NCI-H128 (cell line): Measurements from ENCODE around the gene C1QTNF8.

Experiments
- DNase-seq: peaks from one replicate; lab custom pipeline; 2025; ENCODE audit not compliant: unreplicated experiment; lab: John Stamatoyannopoulos, UW

The C1QTNF8 gene

DNA sequence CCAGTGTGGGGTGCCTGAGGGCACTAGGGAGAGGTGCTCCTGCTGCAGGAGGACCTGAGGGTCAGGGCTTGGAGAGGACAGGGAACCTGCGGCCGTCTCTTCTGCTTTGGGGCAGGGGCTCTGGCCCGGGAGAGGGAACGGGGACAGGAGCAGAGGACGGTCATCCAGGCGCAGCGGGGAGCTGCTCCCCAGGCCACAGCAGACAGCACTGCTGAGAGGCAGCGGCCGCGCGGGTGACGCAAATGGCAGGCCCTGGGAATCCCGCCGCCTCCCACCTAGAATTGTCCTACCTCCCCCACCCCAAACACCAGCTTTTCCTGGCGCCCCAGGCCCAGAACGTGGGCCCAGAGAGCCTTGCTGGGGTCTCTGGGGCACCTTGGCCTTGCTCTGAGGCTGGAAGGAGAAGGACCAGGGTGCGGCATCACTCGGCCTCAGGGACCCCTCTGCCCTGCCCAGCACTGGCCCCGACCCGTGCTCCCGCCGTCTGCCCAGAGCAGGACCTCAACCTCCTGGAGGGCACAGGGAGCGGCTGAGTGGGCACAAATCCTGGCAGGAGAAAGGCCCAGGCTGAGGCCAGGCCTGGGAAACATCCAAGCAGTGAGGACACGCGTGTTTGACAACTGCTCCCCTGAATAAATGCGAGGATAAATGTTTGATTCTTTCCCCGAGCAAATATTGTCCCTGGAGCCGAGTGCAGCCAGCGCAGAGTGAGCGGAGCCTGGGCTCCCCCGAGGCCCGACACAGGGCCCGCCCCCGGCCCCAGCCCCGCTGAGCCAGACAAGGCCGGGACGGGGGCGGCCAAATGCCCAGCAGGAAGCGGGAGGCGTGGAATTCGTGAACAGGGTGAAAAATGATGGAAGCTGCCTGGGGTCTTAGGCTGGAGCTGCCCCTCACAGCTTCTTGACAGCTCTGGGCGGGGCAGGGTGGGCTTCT, 15.0 kb downstream of the C1QTNF8 start:
- DNase-seq = no peak

DNA sequence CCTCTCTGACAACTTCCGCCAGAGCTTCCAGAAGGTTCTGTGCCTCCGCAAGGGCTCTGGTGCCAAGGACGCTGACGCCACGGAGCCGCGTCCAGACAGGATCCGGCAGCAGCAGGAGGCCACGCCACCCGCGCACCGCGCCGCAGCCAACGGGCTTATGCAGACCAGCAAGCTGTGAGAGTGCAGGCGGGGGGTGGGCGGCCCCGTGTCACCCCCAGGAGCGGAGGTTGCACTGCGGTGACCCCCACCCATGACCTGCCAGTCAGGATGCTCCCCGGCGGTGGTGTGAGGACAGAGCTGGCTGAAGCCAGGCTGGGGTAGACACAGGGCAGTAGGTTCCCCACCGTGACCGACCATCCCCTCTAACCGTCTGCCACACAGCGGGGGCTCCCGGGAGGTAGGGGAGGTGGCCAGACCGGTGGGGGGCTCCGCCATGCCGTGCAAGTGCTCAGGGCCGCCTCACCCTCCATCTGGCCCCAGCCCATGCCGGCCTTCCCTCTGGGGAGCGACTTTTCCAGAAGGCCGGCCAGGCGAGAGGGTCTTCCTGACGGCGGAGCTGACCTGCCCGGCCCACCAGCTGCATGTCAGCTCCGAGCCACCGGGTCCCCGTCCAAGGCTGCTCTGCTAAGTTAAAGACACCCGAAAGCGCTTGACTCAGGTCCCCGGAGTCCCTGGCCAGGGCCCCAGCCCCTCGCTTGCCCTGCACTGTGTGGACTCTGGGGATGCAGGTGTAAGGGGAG, 16.1 kb downstream of the C1QTNF8 start:
- DNase-seq = no peak

- DNase-seq = no peak
Observed at GRCh38 chr16:1079341-1079740, 16.7 kb downstream of the C1QTNF8 start.

DNA sequence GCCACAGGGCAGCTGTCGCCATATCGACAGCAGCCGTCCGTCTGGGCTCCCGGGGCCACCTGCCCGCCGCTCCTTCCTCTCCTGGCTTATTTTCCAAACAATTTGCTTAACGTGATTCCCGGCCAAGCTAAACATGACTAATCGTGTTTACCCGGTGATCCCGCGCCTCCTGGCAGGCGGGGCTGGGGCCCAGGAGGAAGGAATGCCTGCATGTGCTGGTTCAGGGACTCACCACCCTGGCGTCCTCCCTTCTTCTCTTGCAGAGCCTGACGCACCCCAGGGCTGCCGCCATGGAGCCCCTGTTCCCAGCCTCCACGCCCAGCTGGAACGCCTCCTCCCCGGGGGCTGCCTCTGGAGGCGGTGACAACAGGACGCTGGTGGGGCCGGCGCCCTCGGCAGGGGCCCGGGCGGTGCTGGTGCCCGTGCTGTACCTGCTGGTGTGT, 17.4 kb downstream of the C1QTNF8 start:
- DNase-seq = no peak

DNA sequence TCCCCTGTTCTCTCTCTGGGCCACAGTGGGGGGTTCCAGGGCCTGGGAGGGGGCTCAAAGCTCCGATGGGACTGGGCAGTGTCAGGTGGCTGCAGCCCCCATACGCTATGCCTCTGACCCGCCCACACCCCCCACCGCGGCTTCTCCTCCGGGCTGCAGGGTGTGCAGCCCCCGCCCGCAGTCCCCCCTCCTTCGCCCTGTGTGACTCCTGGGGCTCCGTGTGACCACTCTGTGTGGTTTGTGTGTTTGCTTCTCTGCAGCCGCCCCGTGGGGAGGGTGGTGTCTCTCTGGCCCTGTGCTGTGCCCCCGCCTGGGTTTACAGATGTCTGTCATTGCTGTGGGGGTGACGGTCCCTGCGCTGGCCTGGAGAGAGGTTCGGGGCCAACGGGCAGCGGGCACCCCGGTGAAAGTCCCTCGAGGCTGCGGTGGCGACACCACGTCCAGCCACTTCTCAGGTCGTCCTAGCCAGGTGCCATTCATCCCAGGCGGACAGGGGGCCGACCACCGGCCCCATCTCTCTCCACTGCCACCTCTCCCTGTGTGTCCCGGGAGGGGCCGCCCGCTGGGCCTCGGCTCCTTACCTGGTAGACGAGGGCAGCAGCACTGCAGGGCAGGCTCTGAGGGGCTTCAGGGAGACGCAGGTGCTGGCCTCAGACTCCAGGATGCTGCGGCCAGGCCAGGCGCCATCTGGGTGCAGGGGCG, 18.0 kb downstream of the C1QTNF8 start:
- no peak for DNase-seq

DNA sequence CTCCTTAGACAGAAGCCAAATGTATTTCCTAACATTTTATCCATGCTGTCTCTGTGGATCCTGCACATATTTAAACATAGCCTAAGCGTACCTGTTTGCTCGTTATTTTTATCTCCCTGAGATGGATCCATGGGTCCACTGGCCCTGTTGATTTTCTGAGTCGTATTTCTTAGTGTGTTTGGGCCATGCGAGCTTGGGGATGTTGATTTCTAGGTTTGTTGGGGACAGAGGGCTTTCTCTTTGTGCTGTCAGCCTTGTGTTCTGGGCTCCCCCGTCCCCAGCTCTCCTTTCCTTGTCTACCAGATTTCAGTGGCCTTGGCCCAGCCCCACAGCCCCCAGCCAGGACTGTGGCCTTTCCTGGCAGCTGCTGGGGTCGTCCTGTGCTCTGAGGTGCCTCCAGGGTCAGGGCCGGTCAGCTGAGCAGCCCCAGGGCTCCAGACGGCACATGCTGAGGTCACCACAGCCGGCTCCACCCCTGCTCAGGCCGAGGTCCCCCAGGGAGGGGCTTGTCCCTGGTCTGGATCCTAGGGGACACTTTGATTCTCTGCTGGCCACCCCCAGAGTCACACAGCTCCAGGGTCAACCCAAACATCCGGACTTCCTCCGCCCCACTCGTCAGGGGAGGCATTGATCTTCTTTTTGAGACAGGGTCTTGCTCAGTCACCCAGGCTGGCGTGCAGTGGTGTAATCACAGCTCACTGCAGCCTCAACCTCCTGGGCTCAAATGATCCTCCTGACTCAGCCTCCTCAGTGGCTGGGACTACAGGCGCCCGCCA, 19.1 kb downstream of the C1QTNF8 start:
- DNase-seq = no peak

- DNase-seq = no peak
Observed at GRCh38 chr16:1075546-1075945, 20.5 kb downstream of the C1QTNF8 start.

DNA sequence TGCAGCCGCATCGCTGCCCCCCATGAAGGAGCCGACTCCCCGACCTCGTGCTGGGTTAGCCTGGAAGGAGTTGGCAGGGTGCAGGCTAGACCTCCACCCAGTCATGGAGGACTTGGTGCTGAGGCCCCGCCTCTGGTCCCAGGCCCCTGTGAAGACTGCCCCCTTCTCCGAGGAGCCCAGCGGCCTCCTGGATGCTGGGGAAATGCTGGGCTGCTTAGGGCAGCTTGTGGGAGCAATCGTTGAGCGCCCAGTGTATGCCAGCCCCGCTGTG, 21.7 kb downstream of the C1QTNF8 start:
- DNase-seq = no peak

DNA sequence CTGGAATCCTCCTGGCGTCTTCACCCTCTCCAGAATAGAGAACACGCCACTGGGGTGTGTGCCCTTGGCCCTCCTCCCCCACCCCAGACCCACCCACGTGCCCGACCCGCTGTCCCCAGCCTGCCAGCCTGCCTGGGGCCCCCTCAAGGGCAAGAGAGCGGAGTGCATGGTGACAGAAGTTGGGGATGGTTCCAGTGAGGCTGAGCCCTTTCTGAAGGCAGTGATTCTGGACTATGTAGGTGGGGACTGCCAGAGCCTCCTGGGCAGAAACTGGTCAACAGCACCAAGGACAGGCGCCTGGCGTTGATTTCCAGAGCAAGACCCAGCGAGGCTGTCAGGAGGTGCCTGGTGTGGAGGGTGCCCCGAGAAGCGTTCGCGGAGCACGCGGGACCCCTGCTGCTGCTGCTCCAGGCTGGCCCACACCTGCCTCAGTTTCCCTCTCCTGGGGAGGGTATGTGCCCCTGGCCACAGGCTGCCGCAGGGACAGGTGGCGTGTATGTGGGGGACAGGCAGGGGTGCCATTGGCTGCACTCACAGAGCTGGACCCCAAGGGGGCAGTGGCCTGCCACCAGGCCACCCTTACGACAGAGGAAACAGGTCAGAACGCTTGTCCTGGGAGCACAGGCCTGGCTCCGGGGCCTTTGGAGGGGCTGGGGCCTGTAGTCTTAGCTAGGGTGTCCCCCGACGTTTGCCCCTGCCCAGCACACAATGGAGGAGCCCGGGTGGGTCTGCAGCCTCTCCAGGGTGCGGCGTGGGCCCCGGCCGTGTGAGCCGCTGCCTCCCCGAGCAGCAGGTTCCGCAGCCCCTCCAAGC, 22.3 kb downstream of the C1QTNF8 start:
- no peak for DNase-seq

DNA sequence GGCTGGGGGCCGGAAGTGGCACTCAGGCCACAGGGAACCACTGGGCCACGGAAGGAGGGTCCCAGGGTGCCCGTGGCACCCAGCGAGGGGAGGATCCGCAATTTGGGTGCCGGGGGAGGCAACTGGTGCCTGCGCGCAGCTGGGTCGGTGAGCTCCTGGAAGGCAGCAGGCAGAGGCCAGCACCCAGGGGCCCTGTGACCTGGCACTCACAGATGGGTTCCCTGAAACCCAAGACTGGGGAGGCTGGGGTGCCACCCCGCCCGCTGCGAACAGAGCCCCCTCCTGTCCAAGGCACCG, 22.8 kb downstream of the C1QTNF8 start:
- no peak for DNase-seq

DNA sequence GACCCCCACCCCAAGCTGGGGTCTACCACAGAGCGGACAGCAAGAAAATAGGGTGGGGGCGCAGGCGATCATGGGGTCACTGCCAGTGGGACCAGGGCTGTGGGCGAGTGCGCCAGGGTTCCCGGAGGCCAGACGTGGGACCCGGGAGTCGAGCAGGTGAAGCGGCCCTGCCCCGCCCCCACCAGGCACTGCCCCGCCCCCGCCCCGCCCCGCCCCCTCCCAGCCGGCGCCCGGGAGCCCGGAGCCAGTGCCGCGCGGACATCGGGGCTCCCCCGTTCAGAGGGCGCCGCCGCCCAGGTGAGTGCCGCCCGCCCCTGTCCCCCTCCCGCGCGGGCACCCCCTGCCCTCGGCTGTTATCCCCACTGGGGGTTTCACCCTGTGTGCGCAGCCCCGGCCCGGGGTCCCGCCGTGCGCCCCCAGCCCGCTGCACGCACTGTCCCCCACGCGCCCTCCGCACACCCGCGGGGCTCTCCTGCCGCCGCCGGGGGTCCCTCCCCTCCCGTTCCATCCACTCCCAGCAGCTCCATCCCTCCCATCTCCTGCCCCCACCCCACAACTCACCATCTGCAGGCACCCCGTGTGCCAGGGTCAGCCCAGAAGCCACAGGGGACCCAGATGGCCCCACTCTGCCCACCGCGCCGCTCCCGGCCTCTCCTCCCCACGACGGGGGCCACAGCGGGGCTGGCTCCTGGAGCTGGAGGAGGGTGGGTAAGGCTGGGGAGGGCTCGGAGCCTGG, 23.4 kb downstream of the C1QTNF8 start, which contains the start of gene SSTR5:
Gene SSTR5 (plus strand): TSS at position 222 of the 736 bp plus-strand sequence. CDS start 6,122 bp downstream, outside the sequence.
- no peak for DNase-seq

- no peak for DNase-seq
Observed at GRCh38 chr16:1071561-1072225, 24.4 kb downstream of the C1QTNF8 start.

GRCh38 chr16:1070864-1071408, 25.1 kb downstream of the C1QTNF8 start:
- DNase-seq = no peak

DNA sequence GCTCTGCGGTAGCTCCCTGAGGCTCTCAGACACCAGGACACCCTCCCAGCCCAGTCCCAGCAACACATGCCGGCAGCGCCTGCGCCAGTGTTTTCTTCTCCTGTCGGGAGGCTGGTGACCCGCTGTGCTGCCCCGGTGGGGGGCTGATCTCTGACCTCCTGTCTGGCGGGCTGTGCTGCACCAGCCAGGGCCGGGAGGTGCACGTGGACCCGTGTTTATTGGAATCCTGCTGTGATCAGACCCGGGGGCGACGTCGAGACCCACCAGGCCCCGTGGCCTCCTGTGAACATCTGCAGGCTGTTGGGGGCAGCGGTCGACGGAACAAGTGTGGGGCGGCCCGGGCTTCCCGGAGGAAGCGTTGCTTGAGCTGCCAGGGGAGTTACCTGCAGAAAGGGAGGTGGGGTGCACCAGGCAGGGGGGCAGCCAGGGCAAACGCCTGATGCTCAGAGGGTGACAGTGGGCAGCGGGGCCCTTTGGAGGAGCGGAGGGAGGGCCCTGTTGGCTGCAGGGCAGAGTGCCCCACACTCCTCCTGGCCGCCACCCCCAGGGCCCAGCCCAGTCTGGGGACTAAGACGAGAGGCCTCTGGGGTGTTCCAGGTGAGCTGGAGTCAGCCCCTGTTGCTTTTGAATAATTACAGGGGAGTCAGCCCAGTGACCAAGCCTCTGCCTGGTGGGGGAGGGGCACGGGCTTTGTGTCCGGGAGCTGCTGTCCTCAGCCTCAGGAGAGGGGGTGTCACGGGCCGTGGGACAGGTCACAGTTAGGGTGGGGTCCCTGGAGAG, 25.8 kb downstream of the C1QTNF8 start:
- DNase-seq = no peak

- no peak for DNase-seq
Observed at GRCh38 chr16:1069154-1069553, 26.9 kb downstream of the C1QTNF8 start.

- no peak for DNase-seq
Observed at GRCh38 chr16:1068451-1068850, 27.6 kb downstream of the C1QTNF8 start.

GRCh38 chr16:1067629-1068028, 28.4 kb downstream of the C1QTNF8 start:
- no peak for DNase-seq

GRCh38 chr16:1066584-1067172, 29.4 kb downstream of the C1QTNF8 start:
- DNase-seq = no peak
